Fibroblast of pulmonary artery (primary cell): ENCODE measurements around the gene HEBP2.

Experiments used
- DNase-seq: peaks from one replicate; pipeline ENCODE4 v3.0.0-alpha.2; 2010; ENCODE audit warnings: low read depth
- H3K4me3 ChIP-seq: replicated peaks from 2 replicates; pipeline ENCODE4 v1.5.1; 2011; ENCODE audit warnings: low read depth, mild to moderate bottlenecking, control low read depth, low read length, moderate library complexity
- TF ChIP-seq, protein P1 (sequence below): IDR thresholded peaks from 2 replicates; pipeline ENCODE4 v1.5.1; 2011; ENCODE audit warnings: mild to moderate bottlenecking, control low read depth, low read length, inconsistent platforms; ENCODE audit errors: missing control alignments

Gene HEBP2

GRCh38 chr6:138465007-138465645 lies 61.1 kb downstream of the HEBP2 start:
- DNase-seq, result peak; percentile 92
- TF ChIP-seq, protein P1, sequence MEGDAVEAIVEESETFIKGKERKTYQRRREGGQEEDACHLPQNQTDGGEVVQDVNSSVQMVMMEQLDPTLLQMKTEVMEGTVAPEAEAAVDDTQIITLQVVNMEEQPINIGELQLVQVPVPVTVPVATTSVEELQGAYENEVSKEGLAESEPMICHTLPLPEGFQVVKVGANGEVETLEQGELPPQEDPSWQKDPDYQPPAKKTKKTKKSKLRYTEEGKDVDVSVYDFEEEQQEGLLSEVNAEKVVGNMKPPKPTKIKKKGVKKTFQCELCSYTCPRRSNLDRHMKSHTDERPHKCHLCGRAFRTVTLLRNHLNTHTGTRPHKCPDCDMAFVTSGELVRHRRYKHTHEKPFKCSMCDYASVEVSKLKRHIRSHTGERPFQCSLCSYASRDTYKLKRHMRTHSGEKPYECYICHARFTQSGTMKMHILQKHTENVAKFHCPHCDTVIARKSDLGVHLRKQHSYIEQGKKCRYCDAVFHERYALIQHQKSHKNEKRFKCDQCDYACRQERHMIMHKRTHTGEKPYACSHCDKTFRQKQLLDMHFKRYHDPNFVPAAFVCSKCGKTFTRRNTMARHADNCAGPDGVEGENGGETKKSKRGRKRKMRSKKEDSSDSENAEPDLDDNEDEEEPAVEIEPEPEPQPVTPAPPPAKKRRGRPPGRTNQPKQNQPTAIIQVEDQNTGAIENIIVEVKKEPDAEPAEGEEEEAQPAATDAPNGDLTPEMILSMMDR, result no peak
- H3K4me3 ChIP-seq, result no peak overlapping the region

DNA sequence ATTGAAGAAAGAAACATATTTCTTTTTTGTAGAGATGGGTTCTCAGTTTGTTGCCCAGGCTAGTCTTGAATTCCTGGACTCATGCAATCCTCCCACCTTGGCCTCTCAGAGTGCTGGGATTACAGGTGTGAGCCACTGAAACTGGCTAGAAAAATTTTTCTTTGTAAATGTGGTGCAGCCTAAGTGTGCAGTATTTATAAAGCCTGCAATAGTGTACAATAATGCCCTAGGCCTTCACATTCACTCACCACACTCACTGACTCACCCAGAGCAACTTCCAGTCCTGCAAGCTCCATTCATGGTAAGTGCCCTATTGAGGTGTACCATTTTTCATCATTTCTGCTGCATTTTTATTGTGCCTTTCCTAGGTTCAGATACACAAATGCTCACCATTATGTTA lies 63.9 kb downstream of the HEBP2 start:
- TF ChIP-seq, protein P1, result no peak
- H3K4me3 ChIP-seq, result no peak overlapping the region
- DNase-seq, result no peak

GRCh38 chr6:138468320-138469015 lies 64.4 kb downstream of the HEBP2 start:
- no peak overlapping the region for H3K4me3 ChIP-seq
- DNase-seq, result peak; percentile 39
- TF ChIP-seq, protein P1, result no peak
